ENCODE measurements around the gene MEX3B. TPM values are rescaled to one million over a fixed set of nuclear protein-coding genes. Genes with fewer than 3 reads are reported as not detected.

The MEX3B gene
- total RNA-seq, 1 donor from 2014 or later = 1.9 TPM

- DNase-seq = no peak
- intact Hi-C loops (cut with DNase I) = no loop called here
Measured at GRCh38 chr15:82058026-82058425, 12.2 kb upstream of the MEX3B start.

DNA sequence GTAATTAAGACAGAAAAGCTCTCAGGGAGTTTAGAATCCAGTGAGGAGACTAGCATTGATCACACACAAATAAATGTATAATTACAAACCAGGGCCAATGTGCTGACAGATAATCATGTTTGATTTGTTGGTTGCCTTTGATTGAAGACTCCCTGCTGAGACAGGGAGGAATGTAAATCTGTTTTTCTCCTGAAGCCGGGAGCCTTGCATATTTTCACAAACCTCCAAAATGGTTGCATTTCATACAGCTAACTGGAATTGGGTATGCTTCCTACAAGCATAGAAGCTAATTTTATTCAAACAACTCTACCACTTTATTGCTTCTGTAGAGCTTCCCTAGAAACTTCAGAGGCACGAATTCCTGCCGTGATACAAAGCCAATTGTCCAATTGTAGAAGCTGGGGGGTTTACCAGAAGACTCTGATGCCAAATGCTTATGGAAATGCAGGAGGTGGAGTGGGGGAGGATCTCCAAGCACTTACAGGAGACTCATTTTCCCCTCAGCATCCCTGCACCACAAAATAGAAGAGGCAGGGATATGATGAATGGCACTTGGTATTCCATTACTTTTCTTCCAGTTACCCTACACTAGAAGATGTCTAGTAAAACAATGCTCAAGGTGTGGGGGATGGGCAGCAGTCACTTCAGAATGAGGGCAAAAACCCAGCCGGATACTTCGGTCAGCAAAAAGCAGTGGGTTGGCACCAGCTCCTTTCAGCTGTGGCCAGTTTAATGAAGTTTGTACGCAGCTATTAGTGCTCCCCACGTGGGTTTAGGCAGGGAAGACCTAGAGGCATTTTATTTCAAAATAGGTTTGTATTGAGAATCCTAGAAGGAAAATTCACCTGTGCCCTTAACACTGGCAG, 11.4 kb upstream of the MEX3B start:
- H3K4me3 ChIP-seq = no peak overlapping the region
- TF ChIP-seq CTCF (IDR thresholded peaks at IDR 0.05) = no peak
- no peaks in the 10 kb centered on the region for H3K36me3 ChIP-seq
- no peak for DNase-seq
- H3K9me3 ChIP-seq = no peaks in the 10 kb centered on the region
- intact Hi-C loops (cut with DNase I) = no loop called here
- peaks cover 82% of the 10 kb centered on the region for H3K27me3 ChIP-seq
- no peak for ATAC-seq
- H3K27ac ChIP-seq = no peak overlapping the region
- H3K4me1 ChIP-seq = no peaks in the 10 kb centered on the region

More at GRCh38 chr15:82058026-82058425, 12.2 kb upstream of the MEX3B start:
- ATAC-seq = no peak
- H3K4me3 ChIP-seq = no peak overlapping the region
- no peak for TF ChIP-seq CTCF (IDR thresholded peaks at IDR 0.05)
- H3K27ac ChIP-seq = no peak overlapping the region
- H3K4me1 ChIP-seq = no peaks in the 10 kb centered on the region
- no peaks in the 10 kb centered on the region for H3K9me3 ChIP-seq
- H3K36me3 ChIP-seq = no peaks in the 10 kb centered on the region
- H3K27me3 ChIP-seq = peaks cover 83% of the 10 kb centered on the region

GRCh38 chr15:82052751-82053150, 6.9 kb upstream of the MEX3B start:
- H3K27me3 ChIP-seq = peaks cover 41% of the 10 kb centered on the region
- TF ChIP-seq CTCF (IDR thresholded peaks at IDR 0.05) = no peak
- peaks cover 2% of the 10 kb centered on the region for H3K4me1 ChIP-seq
- no peak overlapping the region for H3K27ac ChIP-seq
- no peak for ATAC-seq
- no peak overlapping the region for H3K4me3 ChIP-seq
- intact Hi-C loops (cut with DNase I) = no loop called here
- no peaks in the 10 kb centered on the region for H3K9me3 ChIP-seq
- no peaks in the 10 kb centered on the region for H3K36me3 ChIP-seq
- DNase-seq = no peak

DNA sequence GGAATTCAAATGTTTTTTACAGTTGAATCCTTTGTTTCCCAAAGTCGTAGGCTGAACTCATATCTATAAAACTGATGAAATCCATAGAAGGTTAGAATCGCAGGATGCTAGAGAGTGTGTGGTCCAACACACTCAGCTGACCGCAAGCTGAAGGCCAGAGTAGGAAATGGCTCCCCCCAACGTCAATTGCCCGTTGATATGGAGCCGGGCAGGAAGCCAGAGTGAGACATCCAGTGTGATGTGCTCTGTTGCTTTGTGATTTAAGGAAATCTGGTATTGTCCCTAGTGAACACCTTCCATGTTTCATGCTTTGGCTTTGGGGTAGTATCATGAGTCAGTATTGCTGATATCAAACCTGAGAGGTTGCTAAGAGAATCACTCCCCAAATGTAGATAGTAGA, 5.8 kb upstream of the MEX3B start:
- Histone ChIP-seq H3K27me3 (peaks cover 35% of the 10 kb centered on the region), H3K27ac (no peak overlapping the region), H3K36me3 (no peaks in the 10 kb centered on the region), H3K4me1 (peaks cover 5% of the 10 kb centered on the region), H3K9me3 (no peaks in the 10 kb centered on the region), H3K4me3 (no peak overlapping the region)
- DNase-seq = no peak
- ATAC-seq = no peak
- no peak for TF ChIP-seq CTCF (IDR thresholded peaks at IDR 0.05)
- intact Hi-C loops (cut with DNase I) = no loop called here

- ATAC-seq (no peak), DNase-seq (no peak)
- TF ChIP-seq CTCF (IDR thresholded peaks at IDR 0.05) = no peak
- Histone ChIP-seq H3K27ac (no peak overlapping the region), H3K27me3 (peaks cover 8% of the 10 kb centered on the region), H3K36me3 (no peaks in the 10 kb centered on the region), H3K4me3 (no peak overlapping the region), H3K4me1 (peaks cover 15% of the 10 kb centered on the region), H3K9me3 (no peaks in the 10 kb centered on the region)
- intact Hi-C loops (cut with DNase I) = no loop called here
Measured at GRCh38 chr15:82048811-82049210, 3.0 kb upstream of the MEX3B start.
